GM18505 (cell line): ENCODE data around the gene ADAMTS2.
"Not testable (repeated sequence)": the region's sequence is repeated elsewhere in the genome, so short reads cannot be mapped to it uniquely, and the experiment has no call there.

Experiments used
- ATAC-seq: cut with Tn5 transposase; IDR thresholded peaks from one replicate; pipeline ENCODE4 v1.9.1; 2021; ENCODE audit not compliant: unreplicated experiment
- POLR2A ChIP-seq: IDR thresholded peaks from 4 replicates; pipeline ENCODE4 v1.6.1; 2011; ENCODE audit warnings: borderline replicate concordance; ENCODE audit not compliant: insufficient read depth, insufficient read length; ENCODE audit errors: extremely low read depth

The ADAMTS2 gene

DNA sequence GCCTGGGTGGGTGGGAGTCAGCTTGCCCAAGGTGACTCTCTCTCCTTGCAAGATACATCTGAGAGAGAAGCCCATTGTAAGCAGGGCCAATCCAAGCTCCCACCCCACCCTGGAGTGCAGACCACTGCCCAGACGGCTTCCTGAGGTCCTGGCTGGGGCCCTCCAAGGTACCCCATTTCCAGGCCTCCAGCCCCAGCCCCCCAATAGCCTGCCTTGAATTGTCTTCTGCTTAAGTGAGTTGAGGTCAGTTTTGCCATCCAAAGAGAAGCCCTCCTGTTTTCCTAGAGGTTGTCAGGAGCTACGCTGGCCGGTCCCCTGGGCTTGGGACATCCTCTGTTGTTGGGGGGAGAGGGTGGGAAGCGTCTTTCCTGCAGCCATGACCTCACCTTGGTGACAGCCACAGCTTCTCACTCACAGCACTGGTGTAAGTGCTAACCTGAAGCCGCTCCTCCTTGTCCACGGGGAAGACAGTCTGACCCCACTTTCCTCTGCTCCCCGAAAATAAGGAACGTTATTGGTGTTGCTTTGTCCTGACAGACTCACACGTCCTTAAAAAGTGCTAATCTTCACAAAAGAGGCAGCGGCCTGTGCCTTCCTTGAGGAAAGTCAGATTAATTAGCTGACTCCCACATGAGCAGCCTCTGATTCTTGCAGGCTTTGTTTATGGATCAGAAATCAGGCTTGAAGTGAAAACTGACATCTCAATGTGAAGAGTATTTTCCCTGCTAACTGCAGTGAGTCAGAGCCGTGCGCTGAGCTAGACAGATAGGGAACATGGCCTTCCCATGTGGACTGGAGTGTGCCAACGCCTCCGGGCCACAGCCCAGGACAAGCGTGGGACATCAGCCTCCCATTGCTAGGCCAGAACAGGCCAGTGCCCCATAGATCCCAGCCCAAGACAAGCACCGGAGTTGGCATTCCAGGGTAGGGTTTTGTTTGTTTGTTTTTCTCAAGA, 52.3 kb downstream of the ADAMTS2 start:
- TF ChIP-seq POLR2A = no peak
- no peak for ATAC-seq

DNA sequence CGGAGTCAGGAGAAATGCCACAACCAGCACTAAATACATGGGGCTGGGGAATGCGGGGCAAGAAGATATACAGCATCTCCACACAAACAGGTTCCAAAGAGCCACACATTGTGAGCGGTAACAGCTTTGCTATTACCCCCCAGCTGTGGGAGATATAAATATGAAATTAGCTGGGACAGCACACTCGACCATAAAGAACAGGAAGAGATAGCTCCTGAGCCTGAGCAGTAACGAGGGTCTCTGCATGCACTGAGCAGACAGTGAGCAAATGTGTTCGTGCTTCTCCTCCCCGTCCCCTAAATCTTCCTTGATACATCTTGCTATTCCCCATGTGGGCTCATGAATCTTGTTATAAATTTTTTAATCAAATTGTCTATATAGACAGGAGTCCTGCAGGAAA, 53.1 kb downstream of the ADAMTS2 start:
- no peak for ATAC-seq
- TF ChIP-seq POLR2A = no peak

DNA sequence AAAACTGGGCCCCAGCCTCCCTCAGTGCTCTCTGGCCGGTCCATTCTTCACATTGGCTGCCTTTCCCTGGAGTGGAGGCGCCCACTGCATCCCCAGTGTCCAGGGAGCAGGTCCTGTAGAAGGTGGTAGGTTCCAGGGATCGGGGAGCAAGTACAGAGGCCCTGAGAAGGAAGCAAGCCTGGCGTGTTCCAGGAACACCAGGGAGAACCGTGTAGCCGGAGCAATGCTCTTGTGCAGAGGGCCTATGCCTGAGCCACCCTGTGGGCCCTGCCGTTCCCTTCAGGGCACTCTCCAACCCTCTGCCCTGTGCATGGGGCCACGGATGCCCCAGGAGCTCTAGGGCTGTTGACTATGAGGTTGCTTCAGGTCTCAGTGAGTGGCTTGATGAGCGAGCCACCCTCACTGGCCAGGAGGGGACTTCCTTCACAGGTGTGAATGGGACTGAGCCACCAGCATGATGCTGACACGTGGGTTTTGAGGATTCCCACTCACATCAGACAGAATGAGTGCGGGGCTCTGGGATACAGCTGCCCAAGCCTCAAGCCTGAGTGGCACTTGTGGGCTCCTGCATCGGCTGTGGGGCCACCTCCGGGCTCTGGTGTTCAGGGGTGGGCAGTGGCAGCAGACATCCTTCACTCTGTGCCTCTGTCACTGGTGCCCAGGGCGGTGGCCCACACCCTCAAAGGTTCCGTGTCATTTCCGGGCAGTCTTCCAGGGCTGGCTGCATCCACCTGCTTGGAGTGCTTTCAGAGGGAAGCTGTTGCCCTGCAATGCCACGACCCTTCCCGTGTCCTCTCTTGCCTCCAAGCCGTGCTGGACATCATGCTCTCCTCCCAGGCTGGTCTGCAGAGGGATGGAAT, 54.4 kb downstream of the ADAMTS2 start:
- no peak for TF ChIP-seq POLR2A
- no peak for ATAC-seq

DNA sequence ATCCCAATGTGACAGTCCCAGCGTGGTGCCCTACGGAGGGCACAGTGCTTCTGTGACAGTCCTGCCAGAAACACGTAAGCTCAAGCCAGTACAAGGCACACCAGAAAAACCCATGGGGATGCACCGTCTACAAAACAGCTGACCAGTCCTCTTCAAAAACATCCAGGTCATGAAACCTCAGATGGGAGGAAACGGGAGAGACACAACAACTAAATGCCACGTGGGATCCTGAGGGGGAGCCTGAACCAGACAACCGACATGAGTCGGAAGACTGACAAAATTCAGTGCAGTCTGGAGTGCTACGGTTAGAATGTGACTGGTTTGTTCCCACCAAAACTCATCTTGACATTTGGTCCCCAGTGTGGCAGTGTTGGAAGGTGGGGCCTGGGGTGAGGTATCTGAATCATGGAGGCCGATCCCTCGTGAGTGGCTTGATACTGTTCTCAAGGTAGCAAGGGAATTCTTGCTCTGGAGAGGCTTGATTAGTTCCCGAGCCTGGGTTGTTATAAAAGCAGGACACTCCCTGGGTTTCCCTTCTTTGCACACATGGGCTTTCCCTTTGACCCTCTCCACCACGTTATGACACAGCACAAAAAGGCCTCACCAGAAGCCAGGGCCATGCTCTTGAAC, 55.4 kb downstream of the ADAMTS2 start:
- no peak for TF ChIP-seq POLR2A
- ATAC-seq = no peak

DNA sequence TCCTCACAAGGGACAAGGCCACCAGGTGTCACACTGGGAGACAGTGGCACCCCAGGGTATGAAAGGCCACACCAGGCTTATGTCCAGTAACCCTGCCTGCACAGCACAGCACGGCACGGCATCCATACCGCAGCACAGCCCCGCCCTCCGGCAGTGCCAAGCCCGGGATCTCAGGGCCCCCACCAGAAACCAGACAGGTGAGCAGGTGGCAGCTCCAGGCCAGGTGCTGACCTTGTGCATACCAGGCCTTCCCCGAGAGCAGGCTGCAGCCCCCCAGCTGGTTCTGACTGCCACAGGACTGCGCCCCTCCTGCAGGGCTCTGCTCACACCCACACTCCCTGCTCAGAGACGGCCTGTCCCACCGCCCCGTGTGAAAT, 56.5 kb downstream of the ADAMTS2 start:
- no peak for ATAC-seq
- no peak for TF ChIP-seq POLR2A

DNA sequence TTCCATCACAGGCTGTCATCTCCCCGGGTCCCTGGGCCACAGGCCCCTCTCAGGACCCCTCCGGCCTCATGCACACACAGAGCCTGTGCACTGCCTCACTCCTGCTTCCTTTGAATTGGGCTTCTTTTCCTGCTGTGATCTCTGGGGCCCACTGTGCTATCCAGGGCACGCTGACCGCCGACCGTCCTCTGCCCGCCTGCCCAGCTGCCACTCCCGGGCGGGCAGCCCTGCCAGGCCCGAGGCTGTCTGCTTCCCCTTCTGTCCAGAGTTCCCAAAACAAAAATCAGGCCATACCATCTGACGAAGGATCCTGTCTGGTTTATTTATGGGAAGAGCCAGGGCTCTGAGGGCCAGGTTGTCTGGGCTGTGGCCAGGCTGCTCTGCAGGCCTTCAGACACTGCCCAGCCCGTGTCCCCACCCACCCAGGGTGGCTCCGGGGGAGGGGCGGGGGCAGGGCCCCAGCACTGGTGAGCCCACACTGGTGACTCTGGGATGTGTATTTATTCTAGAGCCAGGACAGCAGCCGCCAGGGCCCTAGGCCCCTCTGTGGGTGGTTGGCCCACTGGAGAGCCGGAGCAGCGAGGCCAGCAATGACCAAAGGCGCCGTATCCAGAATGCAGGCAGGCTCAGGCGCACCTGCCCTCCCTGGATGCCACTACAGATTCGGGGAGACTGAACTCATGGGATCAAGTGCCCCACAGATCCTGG, 57.0 kb downstream of the ADAMTS2 start:
- no peak for TF ChIP-seq POLR2A
- ATAC-seq = no peak

DNA sequence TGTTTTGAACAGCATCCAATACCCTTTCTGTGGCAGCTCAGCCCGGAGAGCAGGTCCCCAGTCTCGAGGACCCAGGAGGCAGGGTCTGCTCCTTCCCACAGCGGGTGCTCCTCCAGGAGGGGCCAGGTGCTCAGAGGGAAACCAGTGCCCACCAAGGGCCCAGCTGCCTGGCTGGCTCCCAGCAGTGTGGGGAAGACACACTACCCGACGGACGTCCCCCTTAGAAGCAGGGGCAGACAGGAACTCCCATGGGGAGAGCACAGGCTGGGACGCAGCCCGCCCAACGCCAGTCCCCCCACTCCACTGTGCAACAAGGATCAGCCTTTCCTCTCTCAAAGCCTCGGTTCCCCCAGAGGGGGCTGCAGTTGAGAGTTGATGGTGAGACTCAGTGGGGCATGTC, 57.6 kb downstream of the ADAMTS2 start:
- no peak for TF ChIP-seq POLR2A
- ATAC-seq = no peak

DNA sequence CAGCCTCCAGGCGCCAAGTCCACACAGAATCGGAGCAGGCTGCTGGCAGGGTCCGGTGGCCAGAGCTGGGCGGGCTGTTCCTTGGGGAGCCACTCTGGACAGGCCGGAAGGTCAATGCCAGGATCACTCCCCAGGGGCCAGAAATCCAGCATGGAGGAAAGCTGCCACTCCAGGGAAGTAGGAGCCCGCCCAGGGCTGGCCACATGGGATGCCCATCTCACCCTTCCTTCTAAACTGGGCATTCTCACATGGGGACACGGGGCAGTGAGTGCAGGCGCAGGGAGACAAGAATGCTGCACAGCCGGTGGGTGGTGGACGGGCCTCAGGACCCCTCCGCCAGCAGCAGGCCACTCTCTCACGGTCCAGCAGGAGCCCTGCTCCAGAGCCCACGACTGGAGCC, 58.2 kb downstream of the ADAMTS2 start:
- no peak for ATAC-seq
- TF ChIP-seq POLR2A = no peak

DNA sequence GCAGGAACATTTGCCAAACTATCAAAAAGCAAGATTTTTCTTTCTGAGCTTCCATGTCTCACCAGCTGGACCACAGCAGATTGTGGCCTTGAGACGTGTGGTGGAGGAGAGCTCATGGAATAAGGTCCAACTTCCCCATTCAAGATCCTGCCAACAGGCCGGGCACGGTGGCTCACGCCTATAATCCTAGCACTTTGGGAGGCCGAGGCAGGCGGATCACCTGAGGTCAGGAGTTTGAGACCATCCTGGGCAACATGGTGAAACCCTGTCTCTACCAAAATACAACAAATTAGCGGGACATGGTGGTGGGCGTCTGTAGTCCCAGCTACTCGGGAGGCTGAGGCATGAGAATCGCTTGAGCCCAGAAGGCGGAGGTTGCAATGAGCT, 59.5 kb downstream of the ADAMTS2 start:
- ATAC-seq = not testable (repeated sequence)

DNA sequence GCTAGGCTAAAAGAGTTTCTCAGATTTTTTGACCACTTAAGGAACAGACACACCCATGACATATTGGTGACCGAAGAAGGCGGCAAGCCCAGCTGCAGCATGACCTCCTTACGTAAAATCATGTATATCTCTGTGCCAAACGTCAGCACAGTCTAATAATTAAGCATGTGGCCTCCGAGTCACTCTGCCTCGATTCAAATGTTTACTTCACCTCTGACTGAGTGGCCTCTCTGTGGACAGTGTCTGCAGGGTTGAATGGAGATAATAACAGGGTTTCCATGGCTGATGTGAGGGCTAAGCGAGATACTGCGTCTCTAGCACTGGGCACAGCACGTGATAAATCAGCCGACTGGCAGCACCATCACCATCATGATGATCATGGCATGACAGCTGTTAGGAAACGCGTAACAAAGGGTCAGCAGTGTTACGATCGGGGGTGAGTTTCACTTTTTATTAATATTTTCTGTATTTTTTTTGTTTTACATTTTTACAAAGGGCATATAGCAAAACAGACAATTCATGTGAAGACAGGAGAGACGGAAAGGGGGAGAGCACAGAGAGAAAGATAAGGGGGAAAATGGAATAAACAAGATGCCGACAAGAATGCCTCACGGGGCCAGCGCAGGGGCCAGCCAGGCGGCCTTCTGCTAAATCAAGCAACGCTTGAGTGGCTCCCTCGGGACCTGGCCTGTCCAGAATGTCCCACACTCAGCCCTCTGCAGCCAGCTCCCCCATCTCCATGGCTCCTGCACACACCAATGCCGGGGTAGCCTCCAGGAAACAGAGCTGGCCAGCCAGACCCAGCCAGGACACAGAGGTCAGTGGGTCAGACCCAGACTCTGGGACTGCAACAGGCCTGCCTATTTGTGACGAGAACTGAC, 60.3 kb downstream of the ADAMTS2 start:
- ATAC-seq = no peak
- no peak for TF ChIP-seq POLR2A

DNA sequence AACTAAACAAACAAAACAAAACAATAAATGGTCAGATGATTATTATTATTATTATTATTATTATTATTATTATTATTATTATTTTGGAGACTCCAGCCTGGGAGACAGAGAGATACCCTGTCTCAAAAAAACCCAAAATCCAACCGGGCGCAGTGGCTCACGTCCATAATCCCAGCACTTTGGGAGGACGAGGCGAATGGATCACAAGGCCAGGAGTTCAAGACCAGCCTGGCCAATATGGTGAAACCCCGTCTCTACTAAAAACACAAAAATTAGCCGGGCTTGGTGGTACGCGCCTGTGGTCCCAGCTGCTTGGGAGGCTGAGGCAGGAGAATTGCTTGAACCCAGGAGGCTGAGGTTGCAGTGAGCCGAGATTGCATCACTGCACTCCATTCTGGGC, 61.4 kb downstream of the ADAMTS2 start:
- ATAC-seq = not testable (repeated sequence)

DNA sequence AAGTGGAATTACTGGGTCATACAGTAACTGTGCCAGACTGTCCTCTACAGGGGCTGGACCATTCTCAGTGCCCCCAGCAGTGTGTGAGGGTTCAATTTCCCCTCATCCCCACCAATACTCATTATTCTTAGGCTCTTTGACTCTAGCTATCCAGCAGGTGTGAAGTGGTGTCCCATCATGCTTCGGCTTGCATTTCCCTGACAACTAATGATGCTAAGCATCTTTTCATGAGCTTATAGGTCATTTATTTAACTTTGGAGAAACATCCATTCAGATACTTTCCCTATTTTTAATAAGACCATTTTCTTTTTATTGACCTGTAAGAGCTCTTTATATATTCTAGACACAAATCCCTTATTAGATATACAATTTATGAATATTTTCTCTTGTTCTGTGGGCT, 63.6 kb downstream of the ADAMTS2 start:
- no peak for TF ChIP-seq POLR2A
- ATAC-seq = no peak
